ENCODE results near the gene SLC13A3. TPM values are rescaled to one million over a fixed set of nuclear protein-coding genes. Genes with fewer than 3 reads are reported as not detected.

SLC13A3 gene
- total and polyA plus RNA-seq, 4 donors = 1.1 to 2.4 (median 2.0) TPM

DNA sequence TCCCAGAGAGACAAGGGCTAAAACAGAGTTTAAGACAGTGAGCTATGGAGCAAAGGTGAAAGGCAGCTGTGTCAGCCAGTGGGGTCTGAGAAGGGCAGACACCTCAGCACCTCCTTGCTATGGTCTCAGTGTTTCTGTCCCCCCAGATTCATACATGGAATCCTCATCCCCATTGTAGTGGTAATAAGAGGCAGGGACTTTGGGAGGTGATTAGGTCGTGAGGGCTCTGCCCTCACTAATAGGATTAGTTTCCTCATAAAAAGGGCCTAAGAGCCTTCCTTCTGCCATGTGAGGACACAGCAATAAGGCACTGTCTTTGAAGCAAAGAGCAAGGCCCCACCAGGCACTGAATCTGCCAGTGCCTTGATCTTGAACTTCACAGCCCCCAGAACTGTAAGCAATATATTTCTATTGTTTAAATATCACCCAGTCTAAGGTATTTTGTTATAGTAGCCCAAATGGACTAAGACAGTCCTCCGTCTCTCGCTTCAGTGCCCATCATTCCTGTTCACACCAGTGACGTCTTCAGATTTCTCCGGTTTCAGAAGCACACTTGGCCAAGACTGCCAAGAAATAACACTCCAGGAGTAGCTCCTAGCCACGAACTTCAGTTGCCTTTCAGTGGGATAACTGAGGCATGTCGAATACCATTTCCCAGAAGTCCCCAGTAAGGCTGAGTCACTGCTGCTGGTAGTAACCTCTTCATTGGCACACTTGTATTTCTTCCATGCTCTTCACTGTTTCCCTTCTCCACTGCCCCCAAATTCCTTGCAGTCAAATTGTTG is 32.8 kb downstream of the SLC13A3 start:
- TF ChIP-seq, protein P1, sequence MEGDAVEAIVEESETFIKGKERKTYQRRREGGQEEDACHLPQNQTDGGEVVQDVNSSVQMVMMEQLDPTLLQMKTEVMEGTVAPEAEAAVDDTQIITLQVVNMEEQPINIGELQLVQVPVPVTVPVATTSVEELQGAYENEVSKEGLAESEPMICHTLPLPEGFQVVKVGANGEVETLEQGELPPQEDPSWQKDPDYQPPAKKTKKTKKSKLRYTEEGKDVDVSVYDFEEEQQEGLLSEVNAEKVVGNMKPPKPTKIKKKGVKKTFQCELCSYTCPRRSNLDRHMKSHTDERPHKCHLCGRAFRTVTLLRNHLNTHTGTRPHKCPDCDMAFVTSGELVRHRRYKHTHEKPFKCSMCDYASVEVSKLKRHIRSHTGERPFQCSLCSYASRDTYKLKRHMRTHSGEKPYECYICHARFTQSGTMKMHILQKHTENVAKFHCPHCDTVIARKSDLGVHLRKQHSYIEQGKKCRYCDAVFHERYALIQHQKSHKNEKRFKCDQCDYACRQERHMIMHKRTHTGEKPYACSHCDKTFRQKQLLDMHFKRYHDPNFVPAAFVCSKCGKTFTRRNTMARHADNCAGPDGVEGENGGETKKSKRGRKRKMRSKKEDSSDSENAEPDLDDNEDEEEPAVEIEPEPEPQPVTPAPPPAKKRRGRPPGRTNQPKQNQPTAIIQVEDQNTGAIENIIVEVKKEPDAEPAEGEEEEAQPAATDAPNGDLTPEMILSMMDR (IDR thresholded peaks at IDR 0.05; ENCODE audit: control extremely low read depth, extremely low read depth) = no peak
- H3K36me3 ChIP-seq (ENCODE audit: control insufficient read depth in 4 of 4, insufficient read depth in 4 of 4, low read length in 4 of 4) = no peaks in the 10 kb centered on the region
- H3K27me3 ChIP-seq (ENCODE audit: control insufficient read depth in 3 of 3, insufficient read depth in 3 of 3, low read length in 2 of 3) = no peaks in the 10 kb centered on the region
- ATAC-seq (ENCODE audit: insufficient read depth, low FRiP score) (no peak), DNase-seq (no peak)
- peaks cover 0 to 3% (median 0%) of the 10 kb centered on the region in 4 donors for H3K9me3 ChIP-seq (ENCODE audit: control insufficient read depth in 4 of 4, insufficient read depth in 3 of 4, low read length in 3 of 4)
- no peak overlapping the region for H3K27ac ChIP-seq (ENCODE audit: low read depth in 1 of 2, low read length in 1 of 2)
- no peaks in the 10 kb centered on the region for H3K4me1 ChIP-seq (ENCODE audit: control insufficient read depth in 5 of 5, insufficient read depth in 5 of 5, low read length in 5 of 5)
- H3K4me3 ChIP-seq = no peak overlapping the region
- no peak overlapping the region for H3K9ac ChIP-seq (ENCODE audit: insufficient read depth in 1 of 2, low read length in 2 of 2)
- 87 to 92% methylated on average over 7 of the region's 7 CpGs for WGBS, 2 donors

GRCh38 chr20:46614503-46614902 is 36.8 kb downstream of the SLC13A3 start:
- no peaks in the 10 kb centered on the region for H3K4me1 ChIP-seq (ENCODE audit: control insufficient read depth in 5 of 5, insufficient read depth in 5 of 5, low read length in 5 of 5)
- ATAC-seq (ENCODE audit: insufficient read depth, low FRiP score) = no peak
- no peaks in the 10 kb centered on the region for H3K36me3 ChIP-seq (ENCODE audit: control insufficient read depth in 4 of 4, insufficient read depth in 4 of 4, low read length in 4 of 4)
- H3K27ac ChIP-seq (ENCODE audit: low read depth in 1 of 2, low read length in 1 of 2) = no peak overlapping the region
- H3K27me3 ChIP-seq (ENCODE audit: control insufficient read depth in 3 of 3, insufficient read depth in 3 of 3, low read length in 2 of 3) = no peaks in the 10 kb centered on the region
- 73 to 82% methylated on average over 1 of the region's 1 CpG for WGBS, 2 donors
- TF ChIP-seq, protein P1 (IDR thresholded peaks at IDR 0.05; ENCODE audit: control extremely low read depth, extremely low read depth) = no peak
- no peak overlapping the region for H3K4me3 ChIP-seq
- DNase-seq = no peak
- no peak overlapping the region for H3K9ac ChIP-seq (ENCODE audit: insufficient read depth in 1 of 2, low read length in 2 of 2)
- peaks cover 0 to 3% (median 0%) of the 10 kb centered on the region in 4 donors for H3K9me3 ChIP-seq (ENCODE audit: control insufficient read depth in 4 of 4, insufficient read depth in 3 of 4, low read length in 3 of 4)

- Histone ChIP-seq H3K4me1 (ENCODE audit: control insufficient read depth in 5 of 5, insufficient read depth in 5 of 5, low read length in 5 of 5) (no peaks in the 10 kb centered on the region), H3K4me3 (no peak overlapping the region), H3K27me3 (ENCODE audit: control insufficient read depth in 3 of 3, insufficient read depth in 3 of 3, low read length in 2 of 3) (no peaks in the 10 kb centered on the region), H3K9ac (ENCODE audit: insufficient read depth in 1 of 2, low read length in 2 of 2) (no peak overlapping the region), H3K9me3 (ENCODE audit: control insufficient read depth in 4 of 4, insufficient read depth in 3 of 4, low read length in 3 of 4) (no peaks in the 10 kb centered on the region), H3K36me3 (ENCODE audit: control insufficient read depth in 4 of 4, insufficient read depth in 4 of 4, low read length in 4 of 4) (no peaks in the 10 kb centered on the region), H3K27ac (ENCODE audit: low read depth in 1 of 2, low read length in 1 of 2) (no peak overlapping the region)
- 94% methylated on average over 2 of the region's 2 CpGs for WGBS, 2 donors
- no peak for DNase-seq
- ATAC-seq (ENCODE audit: insufficient read depth, low FRiP score) = no peak
- TF ChIP-seq, protein P1 (IDR thresholded peaks at IDR 0.05; ENCODE audit: control extremely low read depth, extremely low read depth) = no peak
Measured at GRCh38 chr20:46610145-46610544, 41.1 kb downstream of the SLC13A3 start.
